A549 (cell line): ENCODE data around the gene LNPEP. TPM values are rescaled to one million over a fixed set of nuclear protein-coding genes. Genes with fewer than 3 reads are reported as not detected.
A peak's percentile ranks its signal among the peaks of the same experiment; 100 is the strongest.

Experiments
- ATAC-seq, 2 experiments: fragments of 200-7000 bp in 1 of 2; fragments of >200 bp in 1 of 2; cut with Nextera tagmentation in 1 of 2; cut with Tn5 transposase in 1 of 2; 3 replicates each; pipeline versions ENCODE4 v1.8.0 to v1.9.1; 2018 to 2020; ENCODE audit warnings: mild to moderate bottlenecking in 1 of 2, moderate library complexity in 1 of 2
- CTCF ChIA-PET: fragments of 300-600 bp; sonication (Branson Sonifier 250); formaldehyde crosslinking; extraction: SDS; loops from one replicate; lab custom pipeline; 2021; ENCODE audit warnings: antibody characterized with exemption, inconsistent platforms; lab: Yijun Ruan, JAX
- POLR2A ChIA-PET: fragments of 350-600 bp; formaldehyde crosslinking; extraction: SDS; loops from one replicate; lab custom pipeline; 2021; ENCODE audit warnings: antibody characterized with exemption, inconsistent platforms; lab: Yijun Ruan, JAX
- DNase-seq, 2 experiments: peaks; one replicate each; pipeline versions ENCODE4 v3.0.0 to v3.0.0-alpha.2; 2011 to 2016; ENCODE audit warnings: low read depth in 1 of 2, low spot score in 1 of 2
- FAIRE-seq: peaks from 2 replicates; lab custom pipeline; 2011; peaks lifted over from hg19 to GRCh38; lab: Jason Lieb, UNC
- H3K27ac ChIP-seq, 2 experiments: fragments of >200 bp; sonication (Bioruptor Twin); formaldehyde crosslinking; 3 replicates each; pipeline ENCODE4 v1.5.1; 2016 to 2017
- H3K4me1 ChIP-seq: fragments of >200 bp; sonication (Bioruptor Twin); formaldehyde crosslinking; 3 replicates; pipeline ENCODE4 v1.6.1; 2016
- H3K4me2 ChIP-seq: fragments of >200 bp; sonication (Bioruptor Twin); formaldehyde crosslinking; 3 replicates; pipeline ENCODE4 v1.6.1; 2016
- H3K4me3 ChIP-seq: fragments of >200 bp; sonication (Bioruptor Twin); formaldehyde crosslinking; 3 replicates; pipeline ENCODE4 v1.5.1; 2016
- H3K9me3 ChIP-seq: fragments of >200 bp; sonication (Bioruptor Twin); formaldehyde crosslinking; 3 replicates; pipeline ENCODE4 v1.6.1; 2016
- BCL3 ChIP-seq: fragments of >200 bp; sonication (Bioruptor Twin); formaldehyde crosslinking; IDR thresholded peaks from 3 replicates; pipeline ENCODE4 v1.6.1; 2016
- CBX2 ChIP-seq: fragments of 200-600 bp; sonication (generic); IDR thresholded peaks from 2 replicates; pipeline ENCODE4 v1.6.1; 2016; ENCODE audit warnings: low read depth, mild to moderate bottlenecking, borderline replicate concordance
- CTCF ChIP-seq: fragments of >200 bp; sonication (Bioruptor Twin); formaldehyde crosslinking; IDR thresholded peaks from 3 replicates; pipeline ENCODE4 v1.5.1; 2016
- EHF ChIP-seq: fragments of 250-450 bp; sonication (Bioruptor Pico); IDR thresholded peaks from 2 replicates; pipeline ENCODE4 v1.5.0; 2020; ENCODE audit warnings: mild to moderate bottlenecking
- FOSB ChIP-seq: fragments of 250-450 bp; sonication (Bioruptor Pico); IDR thresholded peaks from 2 replicates; pipeline ENCODE4 v1.5.0; 2020; ENCODE audit warnings: mild to moderate bottlenecking, moderate library complexity
- FOSL2 ChIP-seq, 2 experiments: fragments of 450-650 bp in 1 of 2; fragments of >200 bp in 1 of 2; sonication (Bioruptor Twin) in 1 of 2; formaldehyde crosslinking; IDR thresholded peaks; 2 replicates each; pipeline versions ENCODE4 v1.5.0 to v1.6.1; 2016 to 2020; ENCODE audit warnings: mild to moderate bottlenecking in 1 of 2, moderate library complexity in 1 of 2
- GATA3 ChIP-seq: IDR thresholded peaks from 2 replicates; pipeline ENCODE4 v1.6.1; 2012; ENCODE audit warnings: borderline replicate concordance
- HDAC2 ChIP-seq: fragments of 200-600 bp; sonication (generic); IDR thresholded peaks from 2 replicates; pipeline ENCODE4 v1.6.1; 2016
- HMGXB4 ChIP-seq: fragments of 250-450 bp; sonication (Bioruptor Pico); IDR thresholded peaks from 2 replicates; pipeline ENCODE4 v1.5.0; 2021; ENCODE audit warnings: mild to moderate bottlenecking, moderate library complexity, borderline replicate concordance
- HOXA7 ChIP-seq: fragments of 250-450 bp; sonication (Bioruptor Pico); IDR thresholded peaks from 2 replicates; pipeline ENCODE4 v1.5.0; 2020; ENCODE audit warnings: mild to moderate bottlenecking, moderate library complexity
- HOXB13 ChIP-seq: fragments of 250-450 bp; sonication (Bioruptor Pico); IDR thresholded peaks from 2 replicates; pipeline ENCODE4 v1.5.0; 2020; ENCODE audit warnings: low read depth, mild to moderate bottlenecking, moderate library complexity
- JUNB ChIP-seq: fragments of >200 bp; sonication (Bioruptor Twin); formaldehyde crosslinking; IDR thresholded peaks from 2 replicates; pipeline ENCODE4 v1.6.1; 2016
- KDM1A ChIP-seq: fragments of 200-600 bp; sonication (generic); IDR thresholded peaks from 2 replicates; pipeline ENCODE4 v1.6.1; 2016; ENCODE audit warnings: low read depth, mild to moderate bottlenecking
- KDM5A ChIP-seq: fragments of 200-600 bp; sonication (generic); IDR thresholded peaks from 2 replicates; pipeline ENCODE4 v1.6.1; 2016; ENCODE audit warnings: antibody characterized with exemption, mild to moderate bottlenecking
- MAFK ChIP-seq: fragments of 450-650 bp; IDR thresholded peaks from 2 replicates; pipeline ENCODE4 v1.6.1; 2014; ENCODE audit not compliant: partially characterized antibody
- MAZ ChIP-seq: fragments of 150-350 bp; IDR thresholded peaks from 2 replicates; pipeline ENCODE4 v1.6.1; 2014; ENCODE audit warnings: antibody characterized with exemption, low read depth, low read length, borderline replicate concordance
- PBX3 ChIP-seq: IDR thresholded peaks from 2 replicates; pipeline ENCODE4 v1.6.1; 2012
- PHF8 ChIP-seq: fragments of 200-600 bp; sonication (generic); IDR thresholded peaks from 2 replicates; pipeline ENCODE4 v1.6.1; 2016; ENCODE audit warnings: low read depth, mild to moderate bottlenecking, antibody characterized with exemption, moderate library complexity, borderline replicate concordance
- POLR2AphosphoS2 ChIP-seq: conservative IDR thresholded peaks from 2 replicates; pipeline ENCODE4 v1.6.1; 2012; ENCODE audit warnings: low read length, improper control_type of control experiment, inconsistent platforms
- RARB ChIP-seq: fragments of 250-450 bp; sonication (Bioruptor Pico); IDR thresholded peaks from 2 replicates; pipeline ENCODE4 v1.8.0; 2021; ENCODE audit warnings: mild to moderate bottlenecking, moderate library complexity
- RFX5 ChIP-seq: fragments of 450-650 bp; IDR thresholded peaks from 2 replicates; pipeline ENCODE4 v1.7.1; 2014; ENCODE audit warnings: antibody characterized with exemption, mild to moderate bottlenecking, moderate library complexity
- RNF2 ChIP-seq: fragments of 200-600 bp; sonication (generic); IDR thresholded peaks from 2 replicates; pipeline ENCODE4 v1.6.1; 2016; ENCODE audit warnings: low read depth, mild to moderate bottlenecking, antibody characterized with exemption, moderate library complexity, borderline replicate concordance
- SREBF2 ChIP-seq: fragments of 450-650 bp; IDR thresholded peaks from 2 replicates; pipeline ENCODE4 v1.6.1; 2014; ENCODE audit warnings: mild to moderate bottlenecking, moderate library complexity
- TFCP2L1 ChIP-seq: fragments of 250-450 bp; sonication (Bioruptor Pico); IDR thresholded peaks from 2 replicates; pipeline ENCODE4 v1.5.0; 2021; ENCODE audit warnings: mild to moderate bottlenecking
- TP53 ChIP-seq: fragments of 250-450 bp; sonication (Bioruptor Pico); IDR thresholded peaks from 2 replicates; pipeline ENCODE4 v1.5.0; 2021; ENCODE audit warnings: mild to moderate bottlenecking, moderate library complexity
- ZFP36 ChIP-seq: fragments of 450-650 bp; IDR thresholded peaks from 2 replicates; pipeline ENCODE4 v1.6.1; 2014; ENCODE audit warnings: borderline replicate concordance; ENCODE audit not compliant: partially characterized antibody
- WGBS: methylation state at CpG from one replicate; pipeline ENCODE4 v1.1.6; 2017; ENCODE audit errors: missing lambda C conversion rate; 5-methylcytosine and 5-hydroxymethylcytosine counted together
- polyA plus RNA-seq, 4 experiments: library from polyadenylated mRNA; depleted of rRNA in 3 of 4; stranded (reverse); fragments of >200 nt; fragmentation: RNase III in 1 of 4; extraction: RNeasy Plus Mini Kit Qiagen cat#74134 plus additional on column Dnase treatment in 1 of 4; gene quantifications; 2 replicates in 3 of 4; 3 replicates in 1 of 4; pipeline ENCODE4 v1.2.3, GENCODE V29; 2011 to 2017

Gene LNPEP
- polyA plus RNA-seq, 2 of the 4 experiments (the other 2 are of a cell fraction), result 5.9 to 19.7 TPM

GRCh38 chr5:96896806-96897205, 39.1 kb upstream of the LNPEP start:
- WGBS, result 62% methylated on average over 3 of the region's 3 CpGs
- POLR2A ChIA-PET, result interaction anchor here (0.6 kb wide), 1 partner anchor 88 kb away, joined by 3 read pairs; no protein-coding TSS in a partner anchor
- ATAC-seq (no peak), DNase-seq (no peak), FAIRE-seq (no peak)
- Histone ChIP-seq H3K27ac (no peak overlapping the region), H3K4me1 (no peaks in the 10 kb centered on the region), H3K9me3 (no peaks in the 10 kb centered on the region), H3K4me2 (no peak overlapping the region), H3K4me3 (no peak overlapping the region)
- CTCF ChIA-PET, result interaction anchor here (1.1 kb wide), 1 partner anchor 13 kb away, joined by 3 read pairs; no protein-coding TSS in a partner anchor
- TF ChIP-seq HOXA7 (no peak), KDM5A (no peak), TP53 (no peak), EHF (CRISPR knock-in tag) (no peak), KDM1A (no peak), GATA3 (no peak), MAFK (no peak), ZFP36 (no peak)

- H3K4me1 ChIP-seq, result no peaks in the 10 kb centered on the region
- H3K27ac ChIP-seq, result no peak overlapping the region
- DNase-seq, result peak in 1 of 2 experiments; percentile 17
- ChIA-PET CTCF (interaction anchor here (1.2 to 1.6 kb wide), 3 partner anchors 12 to 32 kb away, joined by 3 to 4 read pairs (median 3); no protein-coding TSS in a partner anchor), POLR2A (no interaction called here)
- WGBS, result 75% methylated on average over 6 of the region's 6 CpGs
- no peak for FAIRE-seq
- no peak overlapping the region for H3K4me3 ChIP-seq
- ATAC-seq, result peak in 1 of 2 experiments; percentile 84; a peak in 3 of 6 replicates
- no peak overlapping the region for H3K4me2 ChIP-seq
- TF ChIP-seq FOSB (CRISPR knock-in tag), result no peak
- no peak for TF ChIP-seq JUNB
- TF ChIP-seq KDM1A, result no peak
- TF ChIP-seq CTCF, result no peak
- no peak for TF ChIP-seq MAZ
- TF ChIP-seq CBX2, result no peak
- TF ChIP-seq PHF8, result no peak
- TF ChIP-seq POLR2AphosphoS2, result no peak
- no peak for TF ChIP-seq FOSL2 (IDR thresholded peaks at IDR 0.05)
- no peak for TF ChIP-seq FOSL2 (CRISPR knock-in tag; IDR thresholded peaks at IDR 0.05)
- TF ChIP-seq TFCP2L1 (CRISPR knock-in tag), result no peak
- no peak for TF ChIP-seq RFX5
- H3K9me3 ChIP-seq, result no peaks in the 10 kb centered on the region
Observed at GRCh38 chr5:96901384-96901783, 34.5 kb upstream of the LNPEP start.

DNA sequence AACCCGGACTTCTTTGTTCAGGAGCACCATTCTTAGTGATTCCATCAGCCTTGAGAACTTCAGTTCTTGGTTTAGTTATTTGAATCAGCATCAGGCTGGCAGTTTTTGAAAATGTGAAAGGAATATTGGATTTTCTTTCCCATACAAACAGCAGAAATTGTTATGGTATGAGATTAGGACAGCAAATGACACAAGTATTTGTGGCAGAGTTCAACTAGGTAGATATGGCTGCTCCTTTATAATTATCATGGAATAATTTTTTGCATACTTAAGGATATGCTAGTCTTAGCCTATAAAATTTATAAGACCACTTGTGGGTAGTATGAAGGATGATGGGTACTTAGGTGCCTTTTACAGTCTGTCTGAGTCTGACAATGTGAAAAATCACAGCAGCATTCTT, 34.0 kb upstream of the LNPEP start:
- no peaks in the 10 kb centered on the region for H3K4me1 ChIP-seq
- 70% methylated on average over 1 of the region's 1 CpG for WGBS
- CTCF ChIA-PET, result interaction anchor here (1.6 kb wide), 1 partner anchor 32 kb away, joined by 3 read pairs; no protein-coding TSS in a partner anchor
- TF ChIP-seq SREBF2, result no peak
- TF ChIP-seq, all 56 proteins: peak for 0
- no peak for FAIRE-seq
- no peak for DNase-seq
- no peak for ATAC-seq
- no peak overlapping the region for H3K4me2 ChIP-seq
- H3K27ac ChIP-seq, result no peak overlapping the region
- POLR2A ChIA-PET, result no interaction called here
- no peaks in the 10 kb centered on the region for H3K9me3 ChIP-seq
- H3K4me3 ChIP-seq, result no peak overlapping the region

DNA sequence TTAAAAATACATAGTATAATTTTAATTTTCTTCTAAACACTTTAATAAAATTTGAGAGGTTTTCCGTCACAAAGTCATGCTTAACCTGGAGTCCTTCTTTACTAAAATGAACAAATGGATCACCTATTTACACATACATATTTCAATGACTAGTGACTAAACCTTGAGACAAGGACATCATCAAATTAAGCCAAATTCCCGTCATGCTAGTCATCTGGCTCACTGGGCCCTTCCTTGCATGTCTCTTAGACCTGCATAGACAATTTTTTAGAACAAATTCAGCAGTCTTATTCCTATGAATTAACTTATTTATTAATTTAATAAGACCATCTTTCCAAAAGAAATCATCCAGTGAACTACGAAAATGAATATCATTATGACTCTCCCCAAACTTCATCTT, 33.0 kb upstream of the LNPEP start:
- H3K4me3 ChIP-seq, result no peak overlapping the region
- no peak for DNase-seq
- H3K9me3 ChIP-seq, result no peaks in the 10 kb centered on the region
- no peaks in the 10 kb centered on the region for H3K4me1 ChIP-seq
- POLR2A ChIA-PET, result no interaction called here
- FAIRE-seq, result no peak
- 84% methylated on average over 3 of the region's 3 CpGs for WGBS
- H3K4me2 ChIP-seq, result no peak overlapping the region
- ATAC-seq, result no peak
- H3K27ac ChIP-seq, result no peak overlapping the region
- CTCF ChIA-PET, result no interaction called here
- TF ChIP-seq BCL3 (no peak), HOXB13 (CRISPR knock-in tag) (no peak), HMGXB4 (CRISPR knock-in tag) (no peak), EHF (CRISPR knock-in tag) (no peak), KDM1A (no peak), PBX3 (no peak), RNF2 (no peak), SREBF2 (no peak), FOSB (CRISPR knock-in tag) (no peak), HDAC2 (no peak), RARB (CRISPR knock-in tag) (no peak), RFX5 (no peak), CBX2 (no peak)
